Kidney epithelial cell (primary cell): ENCODE results near the gene ZNF157. TPM values are rescaled to one million over a fixed set of nuclear protein-coding genes. Genes with fewer than 3 reads are reported as not detected.
"Not testable (repeated sequence)": the region's sequence is repeated elsewhere in the genome, so short reads cannot be mapped to it uniquely, and the experiment has no call there.

Experiments
- DNase-seq: peaks from one replicate; pipeline ENCODE4 v3.0.0-alpha.2; 2010; ENCODE audit warnings: low read depth
- H3K27me3 ChIP-seq: 2 replicates; pipeline ENCODE4 v1.6.0; 2011; ENCODE audit warnings: low read length; ENCODE audit not compliant: control insufficient read depth, insufficient read depth
- H3K36me3 ChIP-seq: 2 replicates; pipeline ENCODE4 v1.5.1; 2011; ENCODE audit warnings: low read length; ENCODE audit not compliant: control insufficient read depth, insufficient read depth
- H3K4me3 ChIP-seq: 2 replicates; pipeline ENCODE4 v1.5.1; 2011; ENCODE audit warnings: low read depth, mild to moderate bottlenecking, control low read depth, low read length
- total RNA-seq: library from RNA; depleted of rRNA; stranded (reverse); fragments of >200 nt; gene quantifications from 2 replicates; pipeline ENCODE4 v1.2.3, GENCODE V29; 2015
- TF ChIP-seq, protein P1 (sequence below): IDR thresholded peaks from 2 replicates; pipeline ENCODE4 v1.5.1; 2011; ENCODE audit warnings: mild to moderate bottlenecking, moderate library complexity, low read length, control low read depth, inconsistent platforms; ENCODE audit not compliant: insufficient read depth, poor library complexity, severe bottlenecking

The ZNF157 gene
- 0.07 and 0.63 TPM in 2 replicates for total RNA-seq

- Histone ChIP-seq H3K27me3 (no peaks in the 10 kb centered on the region), H3K4me3 (no peak within 1 kb of the TSS), H3K36me3 (no peaks in the 10 kb centered on the region)
- no peak for DNase-seq
- TF ChIP-seq, protein P1, sequence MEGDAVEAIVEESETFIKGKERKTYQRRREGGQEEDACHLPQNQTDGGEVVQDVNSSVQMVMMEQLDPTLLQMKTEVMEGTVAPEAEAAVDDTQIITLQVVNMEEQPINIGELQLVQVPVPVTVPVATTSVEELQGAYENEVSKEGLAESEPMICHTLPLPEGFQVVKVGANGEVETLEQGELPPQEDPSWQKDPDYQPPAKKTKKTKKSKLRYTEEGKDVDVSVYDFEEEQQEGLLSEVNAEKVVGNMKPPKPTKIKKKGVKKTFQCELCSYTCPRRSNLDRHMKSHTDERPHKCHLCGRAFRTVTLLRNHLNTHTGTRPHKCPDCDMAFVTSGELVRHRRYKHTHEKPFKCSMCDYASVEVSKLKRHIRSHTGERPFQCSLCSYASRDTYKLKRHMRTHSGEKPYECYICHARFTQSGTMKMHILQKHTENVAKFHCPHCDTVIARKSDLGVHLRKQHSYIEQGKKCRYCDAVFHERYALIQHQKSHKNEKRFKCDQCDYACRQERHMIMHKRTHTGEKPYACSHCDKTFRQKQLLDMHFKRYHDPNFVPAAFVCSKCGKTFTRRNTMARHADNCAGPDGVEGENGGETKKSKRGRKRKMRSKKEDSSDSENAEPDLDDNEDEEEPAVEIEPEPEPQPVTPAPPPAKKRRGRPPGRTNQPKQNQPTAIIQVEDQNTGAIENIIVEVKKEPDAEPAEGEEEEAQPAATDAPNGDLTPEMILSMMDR = no peak
Observed at GRCh38 chrX:47370278-47370677, at the start of gene ZNF157. ZNF157 (plus strand) TSS chrX:47370578; CDS start chrX:47370669, 91 bp downstream.

- no peak for DNase-seq
- Histone ChIP-seq H3K4me3 (no peak overlapping the region), H3K27me3 (no peaks in the 10 kb centered on the region), H3K36me3 (no peaks in the 10 kb centered on the region)
- TF ChIP-seq, protein P1 = no peak
Observed at GRCh38 chrX:47321386-47321785, 49.0 kb upstream of the ZNF157 start.

DNA sequence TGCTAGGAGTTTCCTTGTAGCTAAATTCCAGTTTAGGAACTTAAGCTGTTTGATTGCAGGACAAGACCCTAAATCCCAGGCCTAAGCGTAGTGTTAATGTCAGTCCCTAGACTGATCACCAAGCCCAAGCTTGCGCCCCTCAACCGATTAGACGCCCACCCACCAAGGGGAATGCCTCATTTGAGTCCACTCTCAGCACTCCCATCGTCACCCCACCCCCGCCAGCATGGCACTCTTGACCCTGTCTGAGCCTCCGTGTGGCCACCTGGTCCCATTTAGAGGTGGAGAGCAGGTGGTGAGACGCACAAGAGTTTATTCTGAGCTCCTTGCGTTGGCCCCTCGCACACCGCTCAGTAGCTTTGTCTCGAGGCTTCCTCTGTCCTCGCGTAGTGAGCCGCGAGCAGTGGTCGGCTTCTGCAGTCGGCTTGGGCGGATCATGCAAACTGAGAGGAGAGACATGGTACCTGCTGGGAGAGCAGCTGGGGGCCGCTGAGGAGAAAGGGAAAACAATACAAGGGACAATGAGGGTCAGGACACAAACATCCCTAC lies 48.5 kb upstream of the ZNF157 start:
- Histone ChIP-seq H3K27me3 (no peaks in the 10 kb centered on the region), H3K4me3 (no peak overlapping the region), H3K36me3 (no peaks in the 10 kb centered on the region)
- no peak for DNase-seq
- TF ChIP-seq, protein P1 = no peak

DNA sequence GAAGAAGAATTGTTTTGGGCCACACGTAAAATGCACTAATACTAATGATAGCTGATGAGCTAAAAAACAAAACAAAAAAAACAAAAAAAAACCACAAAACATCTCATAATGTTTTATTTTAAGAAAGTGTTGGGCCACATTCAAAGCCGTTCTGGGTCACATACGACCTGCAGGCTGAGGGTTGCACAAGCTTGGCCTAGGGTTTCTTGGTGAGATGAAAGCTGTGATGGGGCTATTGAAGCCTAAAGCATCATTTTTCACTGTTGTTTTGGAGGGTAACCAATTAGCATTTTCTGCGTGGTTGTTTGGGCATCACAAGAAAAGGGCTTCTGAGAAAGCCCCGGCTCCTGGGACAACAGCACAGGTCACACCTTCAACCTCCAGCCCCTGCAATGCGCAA lies 42.5 kb upstream of the ZNF157 start:
- H3K36me3 ChIP-seq = no peaks in the 10 kb centered on the region
- TF ChIP-seq, protein P1 = no peak

GRCh38 chrX:47332729-47333128 lies 37.6 kb upstream of the ZNF157 start:
- DNase-seq, H3K4me3 ChIP-seq, H3K27me3 ChIP-seq, H3K36me3 ChIP-seq: not testable (repeated sequence)

More for the DNA sequence above, 42.5 kb upstream of the ZNF157 start:
- Histone ChIP-seq H3K4me3 (no peak overlapping the region), H3K27me3 (no peaks in the 10 kb centered on the region)
- no peak for DNase-seq

GRCh38 chrX:47351706-47352105 lies 18.7 kb upstream of the ZNF157 start:
- TF ChIP-seq, protein P1 = no peak
- Histone ChIP-seq H3K27me3 (no peaks in the 10 kb centered on the region), H3K36me3 (no peaks in the 10 kb centered on the region), H3K4me3 (no peak overlapping the region)
- no peak for DNase-seq
